Neutrophil (primary cell): ENCODE data around the gene TCOF1.

ENCODE experiments used
- H3K27ac ChIP-seq: fragments of 200-600 bp; sonication (generic); 2 replicates; pipeline ENCODE4 v1.5.1; 2016; ENCODE audit warnings: mild to moderate bottlenecking, moderate library complexity
- H3K27me3 ChIP-seq: fragments of 200-600 bp; sonication (generic); 2 replicates; pipeline ENCODE4 v1.6.0; 2016; ENCODE audit warnings: mild to moderate bottlenecking
- H3K36me3 ChIP-seq: fragments of 200-600 bp; sonication (generic); 2 replicates; pipeline ENCODE4 v1.5.1; 2017
- H3K4me1 ChIP-seq, 2 experiments: fragments of 200-600 bp in 1 of 2; sonication (generic) in 1 of 2; 1 replicate in 1 of 2; 2 replicates in 1 of 2; pipeline versions ENCODE4 v1.5.1 to v1.6.1; 2013 to 2016; ENCODE audit warnings: low read depth in 1 of 2, low read length in 1 of 2, mild to moderate bottlenecking in 1 of 2, moderate library complexity in 1 of 2; ENCODE audit not compliant: control insufficient read depth in 1 of 2, insufficient read depth in 1 of 2
- H3K4me3 ChIP-seq, 2 experiments: fragments of 200-600 bp in 1 of 2; sonication (generic) in 1 of 2; 1 replicate in 1 of 2; 2 replicates in 1 of 2; pipeline ENCODE4 v1.5.1; 2013 to 2016; ENCODE audit warnings: low read depth in 1 of 2, low read length in 1 of 2, mild to moderate bottlenecking in 1 of 2, moderate library complexity in 1 of 2
- H3K9me3 ChIP-seq: fragments of 200-600 bp; sonication (generic); 2 replicates; pipeline ENCODE4 v1.5.1; 2016
- CTCF ChIP-seq: fragments of 200-600 bp; sonication (generic); IDR thresholded peaks from 2 replicates; pipeline ENCODE4 v1.5.1; 2016; ENCODE audit warnings: antibody characterized with exemption

The TCOF1 gene

DNA sequence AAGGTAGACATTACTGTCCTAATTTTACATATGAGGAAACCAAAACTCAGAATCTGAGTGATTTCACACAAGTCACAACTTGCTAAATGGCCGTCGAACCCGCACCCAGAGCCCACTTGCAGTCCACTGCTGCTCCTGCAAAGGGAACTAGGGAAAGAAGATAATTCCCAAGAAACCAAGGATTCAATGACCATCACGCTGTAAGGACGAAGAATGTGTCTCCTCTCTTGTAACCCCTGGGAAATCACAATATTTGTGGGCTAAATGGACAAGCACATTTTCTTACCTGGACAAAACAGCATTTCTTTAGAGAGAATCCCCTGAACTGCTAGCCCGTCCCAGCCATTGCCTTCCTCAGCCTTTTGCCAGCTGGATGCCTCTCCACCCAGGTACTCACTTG, 89.7 kb downstream of the TCOF1 start:
- TF ChIP-seq CTCF = no peak
- Histone ChIP-seq H3K4me1 (peaks cover 33 to 38% of the 10 kb centered on the region in 2 experiments), H3K27ac (peak overlapping the region; percentile 99), H3K36me3 (peaks cover 46% of the 10 kb centered on the region), H3K27me3 (no peaks in the 10 kb centered on the region), H3K4me3 (no peak overlapping the region), H3K9me3 (no peaks in the 10 kb centered on the region)

GRCh38 chr5:150448334-150448733, 90.8 kb downstream of the TCOF1 start:
- Histone ChIP-seq H3K27ac (peak overlapping the region; percentile 99), H3K9me3 (no peaks in the 10 kb centered on the region), H3K36me3 (peaks cover 41% of the 10 kb centered on the region), H3K4me3 (peak overlapping the region; percentile 82 to 97), H3K4me1 (peaks cover 42 to 49% of the 10 kb centered on the region in 2 experiments), H3K27me3 (no peaks in the 10 kb centered on the region)
- TF ChIP-seq CTCF = no peak

- no peak for TF ChIP-seq CTCF
- Histone ChIP-seq H3K27ac (peak overlapping the region; percentile 99), H3K4me1 (peaks cover 49 to 56% of the 10 kb centered on the region in 2 experiments), H3K36me3 (peaks cover 34% of the 10 kb centered on the region), H3K27me3 (no peaks in the 10 kb centered on the region), H3K9me3 (no peaks in the 10 kb centered on the region), H3K4me3 (peak overlapping the region; percentile 82 to 97)
Observed at GRCh38 chr5:150448952-150449516, 91.5 kb downstream of the TCOF1 start.
